Mucosa of rectum (tissue), 2 donors: ENCODE measurements around the gene CFAP97D1.
A peak's percentile ranks its signal among the peaks of the same experiment; 100 is the strongest.

Experiments
- H3K27ac ChIP-seq, 2 donors: one replicate each; pipeline ENCODE4 v1.7.0; 2013; ENCODE audit warnings: inconsistent platforms in 2 of 2, low read depth in 2 of 2, low read length in 2 of 2
- H3K27me3 ChIP-seq, 2 donors: one replicate each; pipeline ENCODE4 v1.7.0; 2013; ENCODE audit warnings: low read length in 2 of 2; ENCODE audit not compliant: control insufficient read depth in 2 of 2, insufficient read depth in 2 of 2
- H3K36me3 ChIP-seq, 2 donors: one replicate each; pipeline ENCODE4 v1.7.0; 2013; ENCODE audit warnings: low read length in 2 of 2; ENCODE audit not compliant: control insufficient read depth in 2 of 2, insufficient read depth in 2 of 2
- H3K4me1 ChIP-seq, 2 donors: one replicate each; pipeline ENCODE4 v1.7.0; 2013; ENCODE audit warnings: low read length in 2 of 2, mild to moderate bottlenecking in 1 of 2; ENCODE audit not compliant: control insufficient read depth in 2 of 2, insufficient read depth in 2 of 2
- H3K4me3 ChIP-seq, 2 donors: one replicate each; pipeline ENCODE4 v1.7.0; 2013; ENCODE audit warnings: low read length in 2 of 2
- H3K9ac ChIP-seq, 2 donors: one replicate each; pipeline ENCODE4 v1.7.0; 2013; ENCODE audit warnings: low read length in 2 of 2, low read depth in 1 of 2, mild to moderate bottlenecking in 1 of 2
- H3K9me3 ChIP-seq, 2 donors: one replicate each; pipeline ENCODE4 v1.7.0; 2013; ENCODE audit warnings: low read length in 2 of 2; ENCODE audit not compliant: control insufficient read depth in 2 of 2
- donor health status: healthy.
- donor health status: Normal muscosa, but diverticular disease.

The CFAP97D1 gene

GRCh38 chr17:43832168-43832975 lies 52.1 kb downstream of the CFAP97D1 start:
- Histone ChIP-seq H3K4me1 (peaks cover 6 to 8% of the 10 kb centered on the region in 2 donors), H3K9me3 (no peaks in the 10 kb centered on the region), H3K9ac (peak overlapping the region in 1 of 2 donors; percentile 38), H3K27ac (no peak overlapping the region), H3K36me3 (no peaks in the 10 kb centered on the region), H3K4me3 (peak overlapping the region; percentile 52 to 56), H3K27me3 (peaks cover 0 to 8% of the 10 kb centered on the region in 2 donors)

- Histone ChIP-seq H3K9ac (peak within 1 kb of the TSS; percentile 6 to 67), H3K4me3 (peak within 1 kb of the TSS; percentile 61), H3K27me3 (peaks cover 0 to 8% of the 10 kb centered on the region in 2 donors), H3K36me3 (no peaks in the 10 kb centered on the region), H3K9me3 (no peaks in the 10 kb centered on the region), H3K27ac (no peak within 1 kb of the TSS), H3K4me1 (peaks cover 6 to 8% of the 10 kb centered on the region in 2 donors)
These were observed 53.0 kb downstream of the CFAP97D1 start, which contains the start of gene MPP3 for GRCh38 chr17:43832976-43833829. MPP3 (minus strand) TSS chr17:43833146; CDS start chr17:43831906, 1,240 bp downstream.

GRCh38 chr17:43834106-43834505 lies 53.9 kb downstream of the CFAP97D1 start:
- Histone ChIP-seq H3K9ac (no peak overlapping the region), H3K4me3 (no peak overlapping the region), H3K27ac (no peak overlapping the region), H3K27me3 (peaks cover 0 to 8% of the 10 kb centered on the region in 2 donors), H3K36me3 (no peaks in the 10 kb centered on the region), H3K4me1 (peaks cover 6 to 8% of the 10 kb centered on the region in 2 donors), H3K9me3 (no peaks in the 10 kb centered on the region)
